ENCODE results near the gene C6.

- no peak for TF ChIP-seq EZH2phosphoT487 (IDR thresholded peaks at IDR 0.05; ENCODE audit: insufficient read depth, low read depth)
- no peak for TF ChIP-seq EZH2 (IDR thresholded peaks at IDR 0.05; ENCODE audit: insufficient read depth, poor library complexity, severe bottlenecking)
Observed at GRCh38 chr5:41196197-41196596, 17.1 kb downstream of the C6 start.

All from GM23248 (cell line).